Ovary (tissue), 9 donors: Measurements from ENCODE around the gene PLEKHM3. TPM values are rescaled to one million over a fixed set of nuclear protein-coding genes. Genes with fewer than 3 reads are reported as not detected.

Experiments
- DNase-seq, 5 donors: peaks; one replicate each; pipeline ENCODE4 v3.0.0-alpha.2; 2019 to 2020
- H3K27ac ChIP-seq, 2 donors: fragments of 200-600 bp; one replicate each; pipeline versions ENCODE4 v1.5.1 to v1.8.0; 2019 to 2022
- H3K27me3 ChIP-seq: fragments of 200-600 bp; one replicate; pipeline ENCODE4 v1.8.0; 2022
- H3K36me3 ChIP-seq: fragments of 200-600 bp; sonication (generic); one replicate; pipeline ENCODE4 v1.5.1; 2019
- H3K4me1 ChIP-seq: one replicate; pipeline ENCODE4 v1.8.1; 2013; ENCODE audit warnings: mild to moderate bottlenecking, moderate library complexity; ENCODE audit not compliant: insufficient read depth
- H3K4me3 ChIP-seq: fragments of 200-600 bp; sonication (generic); one replicate; pipeline ENCODE4 v1.5.1; 2017
- H3K9me3 ChIP-seq, 2 donors: fragments of 200-600 bp in 1 of 2; sonication (generic) in 1 of 2; one replicate each; pipeline versions ENCODE4 v1.5.1 to v1.8.1; 2013 to 2019; ENCODE audit warnings: mild to moderate bottlenecking in 1 of 2, moderate library complexity in 1 of 2
- EP300 ChIP-seq: sonication (generic); formaldehyde crosslinking; IDR thresholded peaks from one replicate; pipeline ENCODE4 v1.6.1; 2017; ENCODE audit warnings: antibody characterized with exemption
- POLR2A ChIP-seq: fragments of 450-650 bp; IDR thresholded peaks from one replicate; pipeline ENCODE4 v1.6.1; 2017; ENCODE audit warnings: antibody characterized with exemption, mild to moderate bottlenecking, moderate library complexity
- WGBS, 3 donors: extraction: QIAGEN DNeasy Blood & Tissue Kit in 1 of 3; methylation state at CpG; one replicate each; pipeline versions ENCODE4 v1.1.5 to v1.1.7; 2013 to 2017; 5-methylcytosine and 5-hydroxymethylcytosine counted together
- intact Hi-C, 4 donors: fragments of 100-400 bp; cut with DNase I; formaldehyde crosslinking; loops; one replicate each; pipeline versions ENCODE4 v1.11.0 to v1.15.1; 2022 to 2023
- polyA plus RNA-seq, 2 donors: library from polyadenylated mRNA; stranded (reverse); fragments of 200-250 nt in 1 of 2; fragments of 350-450 nt in 1 of 2; fragmentation: Illumina TruSeq in 1 of 2; extraction: RNeasy Lipid Tissue Mini Kit (QIAGEN cat#74804) in 1 of 2; gene quantifications; one replicate each; pipeline ENCODE4 v1.2.3, GENCODE V29; 2013 to 2014
- total RNA-seq, 7 donors: library from RNA; depleted of rRNA in 2 of 7; stranded (reverse); fragments of >200 nt in 2 of 7; fragmentation: NEBNext Ultra II Directional in 3 of 7; extraction: Animal tissue kit (Norgen Biotek cat#: 25700) in 3 of 7; gene quantifications; one replicate each; pipeline versions ENCODE4 v1.1.0 to v1.2.4, GENCODE V29; 2016 to 2023
- TF ChIP-seq, protein P1 (sequence below), 3 donors: fragments of 450-650 bp in 2 of 3; fragments of 200-600 bp in 1 of 3; IDR thresholded peaks; one replicate each; pipeline versions ENCODE4 v1.5.1 to v1.8.0; 2016 to 2022; ENCODE audit warnings: antibody characterized with exemption in 3 of 3, mild to moderate bottlenecking in 1 of 3
- donor health status: DM: no; HTN: no; CAD: no; lungs with moderate emphysema.
- donor health status: DM: no; HTN: no; CAD: no.
- donor health status: Bipolar disorder and iron deficiency.
- donor health status: DM: yes; HTN: yes; CAD: no.
- donor health status: DM: no; HTN: no; CAD: no.
- donor health status: DM: yes; HTN: yes; CAD: no.

PLEKHM3 gene
- total and polyA plus RNA-seq, 9 donors, result 6.5 to 26.1 (median 14.3) TPM

DNA sequence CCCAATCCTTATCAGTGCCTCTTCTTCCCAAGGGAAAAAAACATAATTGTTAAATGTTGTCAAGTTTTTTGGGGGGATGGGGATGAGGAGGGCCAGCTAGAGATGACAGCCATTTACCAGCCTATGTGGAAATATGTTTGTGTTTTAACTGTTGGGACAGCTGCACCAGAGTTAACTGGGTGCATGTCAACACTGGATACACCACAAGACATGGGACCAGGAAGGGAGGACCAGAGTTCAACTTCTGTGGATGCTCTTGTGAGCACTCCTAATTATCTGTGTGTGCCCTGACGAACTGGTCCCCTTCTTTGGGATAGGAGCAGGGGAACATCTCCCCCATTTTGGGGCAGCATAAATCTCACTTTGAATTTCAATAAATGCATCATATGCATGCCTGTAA lies 189.5 kb downstream of the PLEKHM3 start:
- no peak overlapping the region for H3K4me3 ChIP-seq
- intact Hi-C loops, result no loop called here
- no peaks in the 10 kb centered on the region for H3K9me3 ChIP-seq
- DNase-seq, result no peak
- H3K27me3 ChIP-seq, result no peaks in the 10 kb centered on the region
- no peaks in the 10 kb centered on the region for H3K4me1 ChIP-seq
- no peak overlapping the region for H3K27ac ChIP-seq
- TF ChIP-seq, protein P1, sequence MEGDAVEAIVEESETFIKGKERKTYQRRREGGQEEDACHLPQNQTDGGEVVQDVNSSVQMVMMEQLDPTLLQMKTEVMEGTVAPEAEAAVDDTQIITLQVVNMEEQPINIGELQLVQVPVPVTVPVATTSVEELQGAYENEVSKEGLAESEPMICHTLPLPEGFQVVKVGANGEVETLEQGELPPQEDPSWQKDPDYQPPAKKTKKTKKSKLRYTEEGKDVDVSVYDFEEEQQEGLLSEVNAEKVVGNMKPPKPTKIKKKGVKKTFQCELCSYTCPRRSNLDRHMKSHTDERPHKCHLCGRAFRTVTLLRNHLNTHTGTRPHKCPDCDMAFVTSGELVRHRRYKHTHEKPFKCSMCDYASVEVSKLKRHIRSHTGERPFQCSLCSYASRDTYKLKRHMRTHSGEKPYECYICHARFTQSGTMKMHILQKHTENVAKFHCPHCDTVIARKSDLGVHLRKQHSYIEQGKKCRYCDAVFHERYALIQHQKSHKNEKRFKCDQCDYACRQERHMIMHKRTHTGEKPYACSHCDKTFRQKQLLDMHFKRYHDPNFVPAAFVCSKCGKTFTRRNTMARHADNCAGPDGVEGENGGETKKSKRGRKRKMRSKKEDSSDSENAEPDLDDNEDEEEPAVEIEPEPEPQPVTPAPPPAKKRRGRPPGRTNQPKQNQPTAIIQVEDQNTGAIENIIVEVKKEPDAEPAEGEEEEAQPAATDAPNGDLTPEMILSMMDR (IDR thresholded peaks at IDR 0.05), result no peak
- TF ChIP-seq EP300 (no peak), POLR2A (no peak)
- no peaks in the 10 kb centered on the region for H3K36me3 ChIP-seq
- 100% methylated on average over 1 of the region's 1 CpG for WGBS, 3 donors

DNA sequence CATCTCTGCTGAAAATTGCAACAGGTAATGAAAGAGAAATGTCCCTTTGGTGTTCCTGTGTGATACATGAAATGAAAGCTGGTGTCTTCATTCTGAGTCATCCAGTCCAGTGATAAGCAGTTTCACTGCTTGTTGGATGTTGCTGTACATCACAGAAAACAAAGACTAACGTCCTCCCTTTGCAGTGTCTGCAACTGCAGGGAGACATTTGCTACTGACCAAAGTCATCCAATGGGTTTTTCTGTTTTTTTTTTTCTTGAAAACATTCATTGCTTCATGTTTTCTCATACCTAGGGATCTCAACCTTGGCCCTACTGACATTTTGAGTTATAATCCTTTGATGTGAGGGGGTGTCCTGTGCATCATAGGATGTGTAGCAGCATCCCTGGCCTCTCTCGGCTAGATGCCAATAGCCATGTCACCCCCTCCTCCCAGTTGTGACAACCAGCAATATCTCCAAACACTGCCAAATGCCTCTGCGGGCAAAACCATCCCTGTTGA lies 192.0 kb downstream of the PLEKHM3 start:
- WGBS, 3 donors, result 82 to 84% (median 84%) methylated on average over 3 of the region's 3 CpGs
- TF ChIP-seq EP300 (no peak), POLR2A (no peak)
- TF ChIP-seq, protein P1 (IDR thresholded peaks at IDR 0.05), result no peak

DNA sequence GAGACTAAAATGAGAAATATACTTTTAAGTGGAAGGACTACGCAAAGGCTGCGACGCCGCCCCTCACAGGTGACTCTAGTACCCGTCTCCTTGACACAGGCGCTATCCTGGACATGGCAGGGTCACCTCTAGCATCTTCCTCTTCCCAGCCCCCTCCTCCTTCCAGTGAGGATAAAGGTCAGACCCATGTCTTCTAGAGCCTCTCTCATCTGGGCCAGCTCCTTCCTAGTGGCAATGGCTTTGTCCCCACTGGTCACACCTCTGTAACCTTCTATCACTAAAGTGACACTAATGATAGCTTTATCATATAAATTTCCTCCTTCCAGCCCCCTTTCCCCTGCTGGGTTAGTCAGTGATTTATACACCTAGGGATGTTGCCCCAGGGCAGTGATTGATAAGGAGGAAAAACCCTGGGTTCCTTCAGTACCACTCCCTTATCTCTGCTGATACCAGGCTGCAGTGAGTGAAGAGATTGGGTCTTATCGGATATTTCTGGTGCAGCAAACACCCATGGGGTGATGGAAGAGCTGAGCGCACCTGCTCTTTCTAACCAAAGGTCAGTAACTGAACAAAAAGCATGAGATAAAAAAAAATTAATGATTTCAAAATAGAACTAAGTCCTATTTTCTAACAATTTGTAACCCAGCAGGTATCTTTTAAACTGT lies 193.6 kb downstream of the PLEKHM3 start:
- Histone ChIP-seq H3K4me1 (peaks cover 3% of the 10 kb centered on the region), H3K36me3 (no peaks in the 10 kb centered on the region), H3K27ac (no peak overlapping the region), H3K9me3 (no peaks in the 10 kb centered on the region), H3K4me3 (no peak overlapping the region), H3K27me3 (no peaks in the 10 kb centered on the region)
- DNase-seq, result no peak
- intact Hi-C loops, result no loop called here
- 97% methylated on average over 8 of the region's 8 CpGs for WGBS, 3 donors
- no peak for TF ChIP-seq POLR2A
- TF ChIP-seq, protein P1 (IDR thresholded peaks at IDR 0.05), result no peak
- no peak for TF ChIP-seq EP300

More for the DNA sequence above, 192.0 kb downstream of the PLEKHM3 start:
- peaks cover 1% of the 10 kb centered on the region for H3K4me1 ChIP-seq
- H3K9me3 ChIP-seq, result no peaks in the 10 kb centered on the region
- intact Hi-C loops, result no loop called here
- no peak overlapping the region for H3K27ac ChIP-seq
- no peaks in the 10 kb centered on the region for H3K36me3 ChIP-seq
- H3K27me3 ChIP-seq, result no peaks in the 10 kb centered on the region
- H3K4me3 ChIP-seq, result no peak overlapping the region
- no peak for DNase-seq

DNA sequence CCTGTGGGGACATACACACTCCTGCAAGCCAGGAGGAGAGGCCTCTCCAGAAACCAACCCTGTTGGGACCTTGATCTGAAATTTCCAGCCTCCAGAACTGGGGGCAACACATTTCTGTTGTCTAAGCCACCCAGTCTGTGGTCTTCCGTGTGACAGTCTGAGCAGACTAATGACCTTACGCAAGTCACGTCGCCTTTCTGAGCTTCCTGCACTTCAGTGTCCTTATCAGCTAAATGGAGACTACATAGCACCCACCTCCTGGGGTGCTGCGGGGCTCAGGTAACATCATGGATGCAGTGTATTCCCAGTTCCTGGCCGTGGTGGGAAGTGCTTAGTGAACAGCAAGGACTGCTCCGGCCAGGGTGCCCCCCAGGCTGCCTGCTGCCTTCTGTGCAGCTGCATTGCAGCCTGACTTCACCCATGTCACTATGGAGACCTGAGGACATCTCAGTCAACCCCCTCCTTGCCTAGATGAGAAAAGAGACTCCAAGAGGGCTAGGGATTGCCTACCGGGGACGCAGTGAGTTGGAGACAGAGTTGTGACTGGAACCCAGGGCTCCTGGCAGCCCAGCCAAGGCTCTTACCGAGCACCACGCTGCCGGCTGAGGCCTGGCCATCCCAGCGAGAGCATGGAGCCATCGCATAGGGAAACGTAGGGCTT lies 194.4 kb downstream of the PLEKHM3 start:
- Histone ChIP-seq H3K4me1 (peaks cover 3% of the 10 kb centered on the region), H3K27me3 (no peaks in the 10 kb centered on the region), H3K36me3 (no peaks in the 10 kb centered on the region), H3K27ac (no peak overlapping the region), H3K9me3 (no peaks in the 10 kb centered on the region), H3K4me3 (no peak overlapping the region)
- no peak for DNase-seq
- no peak for TF ChIP-seq POLR2A
- TF ChIP-seq, protein P1 (IDR thresholded peaks at IDR 0.05), result no peak
- 95 to 96% (median 96%) methylated on average over 15 of the region's 15 CpGs for whole genome bisulfite sequencing, 3 donors
- intact Hi-C loops, result no loop called here
